Neural progenitor cell (in vitro differentiated cells): ENCODE results near the gene ITGB8. TPM values are rescaled to one million over a fixed set of nuclear protein-coding genes. Genes with fewer than 3 reads are reported as not detected.

Source experiments
- DNase-seq: peaks from one replicate; pipeline ENCODE4 v3.0.0-alpha.2; 2016; ENCODE audit warnings: low spot score
- H2AFZ ChIP-seq: fragments of 200-600 bp; sonication (generic); replicated peaks from 2 replicates; pipeline ENCODE4 v1.6.1; 2016; ENCODE audit warnings: antibody characterized with exemption
- H3F3A ChIP-seq: fragments of 200-600 bp; sonication (generic); 2 replicates; pipeline ENCODE4 v1.6.1; 2016; ENCODE audit warnings: antibody characterized with exemption, low read depth
- H3K27ac ChIP-seq: fragments of 200-600 bp; sonication (generic); 2 replicates; pipeline ENCODE4 v1.5.1; 2016; ENCODE audit warnings: mild to moderate bottlenecking
- H3K27me3 ChIP-seq: fragments of 200-600 bp; sonication (generic); 2 replicates; pipeline ENCODE4 v1.6.1; 2016; ENCODE audit warnings: mild to moderate bottlenecking, moderate library complexity
- H3K36me3 ChIP-seq: fragments of 200-600 bp; sonication (generic); 2 replicates; pipeline ENCODE4 v1.5.1; 2016
- H3K4me1 ChIP-seq: fragments of 200-600 bp; sonication (generic); 2 replicates; pipeline ENCODE4 v1.6.1; 2016; ENCODE audit warnings: mixed run types
- H3K4me2 ChIP-seq: fragments of 200-600 bp; sonication (generic); 2 replicates; pipeline ENCODE4 v1.6.1; 2016
- H3K4me3 ChIP-seq: fragments of 200-600 bp; sonication (generic); 2 replicates; pipeline ENCODE4 v1.5.1; 2016
- H3K79me2 ChIP-seq: fragments of 200-600 bp; sonication (generic); 2 replicates; pipeline ENCODE4 v1.6.1; 2016; ENCODE audit warnings: low read depth
- H3K9ac ChIP-seq: fragments of 200-600 bp; sonication (generic); 2 replicates; pipeline ENCODE4 v1.6.1; 2016
- H3K9me3 ChIP-seq: fragments of 200-600 bp; sonication (generic); 2 replicates; pipeline ENCODE4 v1.5.1; 2016; ENCODE audit warnings: low read depth
- H4K20me1 ChIP-seq: fragments of 200-600 bp; sonication (generic); 2 replicates; pipeline ENCODE4 v1.6.1; 2016; ENCODE audit warnings: low read depth
- H3K27ac Mint-ChIP-seq: 3 replicates; pipeline ENCODE4 v1.8.0; 2021; ENCODE audit warnings: mixed read lengths
- H3K27me3 Mint-ChIP-seq: 2 replicates; pipeline ENCODE4 v1.8.0; 2022; ENCODE audit warnings: low read depth, mild to moderate bottlenecking, inconsistent platforms, moderate library complexity, mixed read lengths; ENCODE audit not compliant: insufficient read depth
- H3K36me3 Mint-ChIP-seq: 3 replicates; pipeline ENCODE4 v1.8.0; 2021; ENCODE audit warnings: mixed read lengths
- H3K4me1 Mint-ChIP-seq: 3 replicates; pipeline ENCODE4 v1.8.0; 2021; ENCODE audit warnings: mixed read lengths
- H3K4me3 Mint-ChIP-seq: 3 replicates; pipeline ENCODE4 v1.8.0; 2021; ENCODE audit warnings: mild to moderate bottlenecking, moderate library complexity, mixed read lengths
- H3K9me3 Mint-ChIP-seq: 3 replicates; pipeline ENCODE4 v1.8.0; 2020; ENCODE audit warnings: mixed read lengths
- EZH2 ChIP-seq: fragments of 200-600 bp; sonication (generic); IDR thresholded peaks from 2 replicates; pipeline ENCODE4 v1.6.1; 2017; ENCODE audit warnings: antibody characterized with exemption, mild to moderate bottlenecking, moderate library complexity
- EZH2phosphoT487 ChIP-seq: fragments of 200-600 bp; sonication (generic); IDR thresholded peaks from 2 replicates; pipeline ENCODE4 v1.6.1; 2017; ENCODE audit warnings: antibody characterized with exemption
- total RNA-seq: library from RNA; depleted of rRNA; stranded (reverse); fragments of >200 nt; gene quantifications from 2 replicates; pipeline ENCODE4 v1.2.3, GENCODE V29; 2015; ENCODE audit warnings: low replicate concordance
- TF ChIP-seq, protein P1 (sequence below): fragments of 200-600 bp; sonication (generic); IDR thresholded peaks from 2 replicates; pipeline ENCODE4 v1.5.1; 2017; ENCODE audit warnings: antibody characterized with exemption, mild to moderate bottlenecking

Gene ITGB8
- total RNA-seq, 1 donor from 2014 or later: 5.3 TPM

- Mint-ChIP-seq H3K9me3 (peaks cover 6% of the 10 kb centered on the region), H3K36me3 (no peaks in the 10 kb centered on the region), H3K27me3 (peaks cover 13% of the 10 kb centered on the region), H3K4me1 (peaks cover 17% of the 10 kb centered on the region), H3K27ac (no peak overlapping the region), H3K4me3 (no peak overlapping the region)
- H4K20me1 ChIP-seq: no peaks in the 10 kb centered on the region
- H3K27me3 ChIP-seq: no peaks in the 10 kb centered on the region
- no peak overlapping the region for H3K4me2 ChIP-seq
- H3K36me3 ChIP-seq: no peaks in the 10 kb centered on the region
- no peak for DNase-seq
- H3K4me3 ChIP-seq: no peak overlapping the region
- H2AFZ ChIP-seq: no peak overlapping the region
- TF ChIP-seq EZH2: no peak
- TF ChIP-seq, protein P1, sequence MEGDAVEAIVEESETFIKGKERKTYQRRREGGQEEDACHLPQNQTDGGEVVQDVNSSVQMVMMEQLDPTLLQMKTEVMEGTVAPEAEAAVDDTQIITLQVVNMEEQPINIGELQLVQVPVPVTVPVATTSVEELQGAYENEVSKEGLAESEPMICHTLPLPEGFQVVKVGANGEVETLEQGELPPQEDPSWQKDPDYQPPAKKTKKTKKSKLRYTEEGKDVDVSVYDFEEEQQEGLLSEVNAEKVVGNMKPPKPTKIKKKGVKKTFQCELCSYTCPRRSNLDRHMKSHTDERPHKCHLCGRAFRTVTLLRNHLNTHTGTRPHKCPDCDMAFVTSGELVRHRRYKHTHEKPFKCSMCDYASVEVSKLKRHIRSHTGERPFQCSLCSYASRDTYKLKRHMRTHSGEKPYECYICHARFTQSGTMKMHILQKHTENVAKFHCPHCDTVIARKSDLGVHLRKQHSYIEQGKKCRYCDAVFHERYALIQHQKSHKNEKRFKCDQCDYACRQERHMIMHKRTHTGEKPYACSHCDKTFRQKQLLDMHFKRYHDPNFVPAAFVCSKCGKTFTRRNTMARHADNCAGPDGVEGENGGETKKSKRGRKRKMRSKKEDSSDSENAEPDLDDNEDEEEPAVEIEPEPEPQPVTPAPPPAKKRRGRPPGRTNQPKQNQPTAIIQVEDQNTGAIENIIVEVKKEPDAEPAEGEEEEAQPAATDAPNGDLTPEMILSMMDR: no peak
- TF ChIP-seq EZH2phosphoT487: no peak
- no peaks in the 10 kb centered on the region for H3K9me3 ChIP-seq
- no peaks in the 10 kb centered on the region for H3K79me2 ChIP-seq
- H3K9ac ChIP-seq: no peak overlapping the region
- no peak overlapping the region for H3K27ac ChIP-seq
- H3K4me1 ChIP-seq: peaks cover 4% of the 10 kb centered on the region
- H3F3A ChIP-seq: peaks cover 29% of the 10 kb centered on the region
Measured at GRCh38 chr7:20326342-20326741, 4.4 kb upstream of the ITGB8 start.

DNA sequence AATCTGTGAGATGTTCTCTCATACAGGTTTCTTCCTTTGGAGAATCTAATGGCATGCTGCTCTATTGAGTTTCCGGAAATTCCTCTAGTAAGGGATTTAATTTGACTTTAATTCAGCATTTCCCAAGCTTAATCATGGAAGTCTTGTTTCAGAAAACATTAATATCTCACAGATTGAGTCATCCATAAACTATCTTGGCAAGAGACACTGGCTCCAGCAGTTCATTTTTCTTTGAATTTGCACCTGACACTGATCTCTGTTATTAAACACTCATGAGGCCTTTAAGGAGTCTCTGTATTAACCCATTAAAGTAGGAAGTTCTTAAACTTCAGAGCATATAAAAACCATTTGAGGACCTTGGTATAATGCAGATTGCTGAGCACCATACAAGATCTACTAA lies 3.6 kb upstream of the ITGB8 start:
- Mint-ChIP-seq H3K9me3 (peaks cover 8% of the 10 kb centered on the region), H3K36me3 (peaks cover 3% of the 10 kb centered on the region), H3K4me1 (peaks cover 17% of the 10 kb centered on the region), H3K27me3 (peaks cover 13% of the 10 kb centered on the region), H3K27ac (no peak overlapping the region), H3K4me3 (no peak overlapping the region)
- Histone ChIP-seq H3K4me1 (peaks cover 7% of the 10 kb centered on the region), H3K9ac (no peak overlapping the region), H3K36me3 (no peaks in the 10 kb centered on the region), H3K4me2 (no peak overlapping the region), H3K27ac (no peak overlapping the region), H3K79me2 (peaks cover 3% of the 10 kb centered on the region), H3K4me3 (no peak overlapping the region), H4K20me1 (peaks cover 4% of the 10 kb centered on the region), H2AFZ (no peak overlapping the region), H3K27me3 (peaks cover 3% of the 10 kb centered on the region), H3F3A (peaks cover 36% of the 10 kb centered on the region), H3K9me3 (no peaks in the 10 kb centered on the region)
- TF ChIP-seq, protein P1: no peak
- TF ChIP-seq EZH2phosphoT487: no peak
- no peak for TF ChIP-seq EZH2
- no peak for DNase-seq

GRCh38 chr7:20328027-20328426 lies 2.7 kb upstream of the ITGB8 start:
- Histone ChIP-seq H3K9me3 (no peaks in the 10 kb centered on the region), H3K27me3 (peaks cover 11% of the 10 kb centered on the region), H3K4me3 (no peak overlapping the region), H3K9ac (no peak overlapping the region), H3K4me2 (no peak overlapping the region), H2AFZ (no peak overlapping the region), H3K4me1 (peaks cover 17% of the 10 kb centered on the region), H3K36me3 (no peaks in the 10 kb centered on the region), H3F3A (peaks cover 42% of the 10 kb centered on the region), H4K20me1 (peaks cover 9% of the 10 kb centered on the region), H3K27ac (no peak overlapping the region), H3K79me2 (peaks cover 5% of the 10 kb centered on the region)
- TF ChIP-seq, protein P1: no peak
- no peak for TF ChIP-seq EZH2phosphoT487
- TF ChIP-seq EZH2: no peak
- Mint-ChIP-seq H3K27ac (no peak overlapping the region), H3K4me1 (peaks cover 20% of the 10 kb centered on the region), H3K36me3 (peaks cover 3% of the 10 kb centered on the region), H3K9me3 (peaks cover 8% of the 10 kb centered on the region), H3K27me3 (peaks cover 13% of the 10 kb centered on the region), H3K4me3 (no peak overlapping the region)
- DNase-seq: no peak
